Neural cell (in vitro differentiated cells): ENCODE results near the gene WDR33. TPM values are rescaled to one million over a fixed set of nuclear protein-coding genes. Genes with fewer than 3 reads are reported as not detected.

Experiments used
- H2AFZ ChIP-seq: fragments of 200-600, 300-800 bp; sonication (generic), shearing (Covaris generic); 2 replicates; pipeline ENCODE4 v1.6.0; 2014; ENCODE audit warnings: low read depth, mild to moderate bottlenecking, antibody characterized with exemption, low read length, moderate library complexity
- H3F3A ChIP-seq: fragments of 200-600 bp; shearing (Covaris generic); 2 replicates; pipeline ENCODE4 v1.6.1; 2016; ENCODE audit warnings: mild to moderate bottlenecking, moderate library complexity, mixed read lengths, antibody characterized with exemption, low read length; ENCODE audit not compliant: insufficient read depth, poor library complexity, severe bottlenecking
- H3K27ac ChIP-seq: fragments of 200-600, 300-800 bp; sonication (generic), shearing (Covaris generic); 2 replicates; pipeline ENCODE4 v1.5.1; 2014; ENCODE audit warnings: mild to moderate bottlenecking, low read length, moderate library complexity
- H3K27me3 ChIP-seq: fragments of 300-800, 200-600 bp; sonication (generic), shearing (Covaris generic); 2 replicates; pipeline ENCODE4 v1.6.0; 2014; ENCODE audit warnings: mild to moderate bottlenecking, low read depth, low read length, moderate library complexity; ENCODE audit not compliant: insufficient read depth
- H3K36me3 ChIP-seq: fragments of 300-800, 200-600 bp; sonication (generic), shearing (Covaris generic); 2 replicates; pipeline ENCODE4 v1.5.1; 2014; ENCODE audit warnings: mild to moderate bottlenecking, antibody characterized with exemption, low read length, moderate library complexity; ENCODE audit not compliant: insufficient read depth
- H3K4me2 ChIP-seq: fragments of 300-800, 200-600 bp; sonication (generic), shearing (Covaris generic); 2 replicates; pipeline ENCODE4 v1.6.0; 2014; ENCODE audit warnings: mild to moderate bottlenecking, low read length
- H3K4me3 ChIP-seq: fragments of 300-800, 200-600 bp; sonication (generic), shearing (Covaris generic); 2 replicates; pipeline ENCODE4 v1.5.1; 2014; ENCODE audit warnings: mild to moderate bottlenecking, low read length, moderate library complexity
- H3K79me2 ChIP-seq: fragments of 200-600 bp; shearing (Covaris generic); replicated peaks from 2 replicates; pipeline ENCODE4 v1.6.0; 2014; ENCODE audit warnings: mild to moderate bottlenecking, low read length, moderate library complexity; ENCODE audit not compliant: insufficient read depth
- H3K9ac ChIP-seq: fragments of 300-800, 200-600 bp; sonication (generic), shearing (Covaris generic); 2 replicates; pipeline ENCODE4 v1.6.1; 2016; ENCODE audit warnings: mild to moderate bottlenecking, low read length, mixed read lengths
- H3K9me2 ChIP-seq: fragments of 200-600 bp; shearing (Covaris generic); 2 replicates; pipeline ENCODE4 v1.6.1; 2016; ENCODE audit warnings: mild to moderate bottlenecking, low read length, mixed read lengths; ENCODE audit not compliant: insufficient read depth
- H3K9me3 ChIP-seq: fragments of 200-600, 300-800 bp; sonication (generic), shearing (Covaris generic); 2 replicates; pipeline ENCODE4 v1.6.1; 2016; ENCODE audit warnings: mild to moderate bottlenecking, mixed run types, low read length, moderate library complexity, mixed read lengths
- H4K20me1 ChIP-seq: fragments of 200-600 bp; shearing (Covaris generic); 2 replicates; pipeline ENCODE4 v1.6.1; 2016; ENCODE audit warnings: mild to moderate bottlenecking, mixed run types; ENCODE audit not compliant: insufficient read depth
- CTCF ChIP-seq: fragments of 450-650 bp; IDR thresholded peaks from 2 replicates; pipeline ENCODE4 v1.5.1; 2014; ENCODE audit warnings: antibody characterized with exemption, mild to moderate bottlenecking, moderate library complexity; ENCODE audit not compliant: poor library complexity, severe bottlenecking
- EP300 ChIP-seq: fragments of 450-650 bp; conservative IDR thresholded peaks from 2 replicates; pipeline ENCODE4 v1.6.1; 2014; ENCODE audit warnings: antibody characterized with exemption, mild to moderate bottlenecking, moderate library complexity; ENCODE audit not compliant: poor library complexity, severe bottlenecking
- EZH2 ChIP-seq: fragments of 200-600, 300-800 bp; shearing (Covaris generic), sonication (generic); IDR thresholded peaks from 2 replicates; pipeline ENCODE4 v1.6.1; 2014; ENCODE audit warnings: antibody characterized with exemption, low read length, borderline replicate concordance, mild to moderate bottlenecking; ENCODE audit not compliant: insufficient read depth, poor library complexity, severe bottlenecking
- MXI1 ChIP-seq: fragments of 450-650 bp; conservative IDR thresholded peaks from 2 replicates; pipeline ENCODE4 v1.6.1; 2014; ENCODE audit warnings: antibody characterized with exemption, mild to moderate bottlenecking; ENCODE audit not compliant: poor library complexity, severe bottlenecking
- POLR2AphosphoS5 ChIP-seq: IDR thresholded peaks from 2 replicates; pipeline ENCODE4 v1.6.1; 2012
- RAD21 ChIP-seq: fragments of 450-650 bp; conservative IDR thresholded peaks from 2 replicates; pipeline ENCODE4 v1.6.1; 2014; ENCODE audit warnings: antibody characterized with exemption, mild to moderate bottlenecking, moderate library complexity
- REST ChIP-seq: IDR thresholded peaks from 2 replicates; pipeline ENCODE4 v1.6.1; 2012; ENCODE audit warnings: borderline replicate concordance
- SMC3 ChIP-seq: fragments of 450-650 bp; conservative IDR thresholded peaks from 2 replicates; pipeline ENCODE4 v1.6.1; 2014; ENCODE audit warnings: antibody characterized with exemption, mild to moderate bottlenecking, moderate library complexity; ENCODE audit not compliant: poor library complexity
- TAF1 ChIP-seq: IDR thresholded peaks from 2 replicates; pipeline ENCODE4 v1.6.1; 2012; ENCODE audit warnings: low read depth
- polyA plus RNA-seq: library from polyadenylated mRNA; depleted of rRNA; stranded (reverse); fragments of >200 nt; gene quantifications from 2 replicates; pipeline ENCODE4 v1.2.3, GENCODE V29; 2014

WDR33 gene
- polyA plus RNA-seq, 1 donor from 2014 or later, result 58.7 TPM

- H3K27me3 ChIP-seq, result peaks cover 26% of the 10 kb centered on the region
- H3K27ac ChIP-seq, result no peak overlapping the region
- no peaks in the 10 kb centered on the region for H3F3A ChIP-seq
- no peaks in the 10 kb centered on the region for H3K9me2 ChIP-seq
- H2AFZ ChIP-seq, result no peak overlapping the region
- H3K9ac ChIP-seq, result no peak overlapping the region
- no peak overlapping the region for H3K4me3 ChIP-seq
- no peaks in the 10 kb centered on the region for H3K79me2 ChIP-seq
- H3K4me2 ChIP-seq, result no peak overlapping the region
- TF ChIP-seq POLR2AphosphoS5 (no peak), RAD21 (no peak), EZH2 (no peak), MXI1 (no peak), EP300 (no peak), TAF1 (no peak), SMC3 (no peak), CTCF (no peak), REST (no peak)
- H3K36me3 ChIP-seq, result no peaks in the 10 kb centered on the region
- no peaks in the 10 kb centered on the region for H3K9me3 ChIP-seq
- H4K20me1 ChIP-seq, result no peaks in the 10 kb centered on the region
Observed at GRCh38 chr2:127661072-127661649, 149.8 kb downstream of the WDR33 start.

- H3K27me3 ChIP-seq, result peaks cover 22% of the 10 kb centered on the region
- H4K20me1 ChIP-seq, result no peaks in the 10 kb centered on the region
Observed at GRCh38 chr2:127660291-127660578, 150.7 kb downstream of the WDR33 start.

More at GRCh38 chr2:127660291-127660578, 150.7 kb downstream of the WDR33 start:
- Histone ChIP-seq H2AFZ (no peak overlapping the region), H3K9me3 (no peaks in the 10 kb centered on the region), H3K27ac (no peak overlapping the region), H3K4me2 (no peak overlapping the region), H3K4me3 (no peak overlapping the region), H3F3A (no peaks in the 10 kb centered on the region), H3K79me2 (no peaks in the 10 kb centered on the region), H3K9ac (no peak overlapping the region), H3K36me3 (no peaks in the 10 kb centered on the region), H3K9me2 (no peaks in the 10 kb centered on the region)
- TF ChIP-seq CTCF (no peak), MXI1 (no peak), EZH2 (no peak), REST (no peak), SMC3 (no peak), EP300 (no peak), TAF1 (no peak), RAD21 (no peak), POLR2AphosphoS5 (no peak)
